ENCODE measurements around the gene TAS2R31.
"Not testable (repeated sequence)": the region's sequence is repeated elsewhere in the genome, so short reads cannot be mapped to it uniquely, and the experiment has no call there.

TAS2R31 gene

GRCh38 chr12:11031307-11031706, at the start of gene TAS2R31:
Gene TAS2R31 (minus strand): TSS chr12:11031407. CDS start chr12:11031335, 72 bp downstream.
- no peak for DNase-seq

- no peak for DNase-seq
Measured at GRCh38 chr12:11078246-11078645, 47.0 kb upstream of the TAS2R31 start.

GRCh38 chr12:11075642-11076041, 44.4 kb upstream of the TAS2R31 start:
- DNase-seq: no peak

GRCh38 chr12:11071414-11071813, 40.2 kb upstream of the TAS2R31 start:
- DNase-seq: no peak

- DNase-seq: no peak
Measured at GRCh38 chr12:11070999-11071398, 39.8 kb upstream of the TAS2R31 start.

GRCh38 chr12:11069854-11070365, 38.7 kb upstream of the TAS2R31 start:
- no peak for DNase-seq

- no peak for DNase-seq
Measured at GRCh38 chr12:11067514-11067913, 36.3 kb upstream of the TAS2R31 start.

GRCh38 chr12:11062194-11062593, 31.0 kb upstream of the TAS2R31 start, which contains the start of gene TAS2R46:
Gene TAS2R46 (minus strand): TSS chr12:11062294. CDS start chr12:11062294, 0 bp downstream.
- not testable (repeated sequence) for DNase-seq

- no peak for DNase-seq
Measured at GRCh38 chr12:11059784-11060183, 28.6 kb upstream of the TAS2R31 start.

- no peak for DNase-seq
Measured at GRCh38 chr12:11059041-11059440, 27.8 kb upstream of the TAS2R31 start.

- no peak for DNase-seq
Measured at GRCh38 chr12:11055306-11055705, 24.1 kb upstream of the TAS2R31 start.

GRCh38 chr12:11049806-11050531, 18.8 kb upstream of the TAS2R31 start:
- not testable (repeated sequence) for DNase-seq

- not testable (repeated sequence) for DNase-seq
Measured at GRCh38 chr12:11041366-11041765, 10.2 kb upstream of the TAS2R31 start.

- no peak for DNase-seq
Measured at GRCh38 chr12:11040162-11040561, 9.0 kb upstream of the TAS2R31 start.

- no peak for DNase-seq
Measured at GRCh38 chr12:11039171-11039570, 8.0 kb upstream of the TAS2R31 start.

- DNase-seq: not testable (repeated sequence)
Measured at GRCh38 chr12:11033959-11034358, 2.8 kb upstream of the TAS2R31 start.

GRCh38 chr12:11026118-11026517, 5.1 kb downstream of the TAS2R31 start:
- DNase-seq: no peak

- no peak for DNase-seq
Measured at GRCh38 chr12:11023387-11023786, 7.8 kb downstream of the TAS2R31 start.

GRCh38 chr12:11022520-11022919, 8.7 kb downstream of the TAS2R31 start, which contains the start of gene TAS2R19:
Gene TAS2R19 (minus strand): TSS chr12:11022620. CDS start chr12:11022571, 49 bp downstream.
- no peak for DNase-seq

GRCh38 chr12:11016937-11017336, 14.3 kb downstream of the TAS2R31 start:
- no peak for DNase-seq

- no peak for DNase-seq
Measured at GRCh38 chr12:11015775-11016430, 15.3 kb downstream of the TAS2R31 start.

GRCh38 chr12:11014234-11014633, 17.0 kb downstream of the TAS2R31 start:
- DNase-seq: no peak

- no peak for DNase-seq
Measured at GRCh38 chr12:11007608-11008007, 23.6 kb downstream of the TAS2R31 start.

- DNase-seq: no peak
Measured at GRCh38 chr12:10998204-10998603, 33.0 kb downstream of the TAS2R31 start, which contains the start of gene TAS2R20. Gene TAS2R20 (minus strand): TSS chr12:10998304. CDS start chr12:10997875, 429 bp downstream.

All from NCI-H1092 treated with DMSO at 0.1 percent for 48 hours (cell line).